HG03025 (cell line): ENCODE data around the gene SLC2A5.
"Not testable (repeated sequence)": the region's sequence is repeated elsewhere in the genome, so short reads cannot be mapped to it uniquely, and the experiment has no call there.

ENCODE experiments used
- ATAC-seq: cut with Tn5 transposase; IDR thresholded peaks from one replicate; pipeline ENCODE4 v1.9.1; 2021; ENCODE audit warnings: mild to moderate bottlenecking, moderate library complexity; ENCODE audit not compliant: unreplicated experiment, low FRiP score

Gene SLC2A5

GRCh38 chr1:9014475-9015375, 54.7 kb downstream of the SLC2A5 start:
- no peak for ATAC-seq

GRCh38 chr1:9013819-9014218, 55.6 kb downstream of the SLC2A5 start:
- no peak for ATAC-seq

- no peak for ATAC-seq
Observed at GRCh38 chr1:9010781-9011323, 58.6 kb downstream of the SLC2A5 start.

DNA sequence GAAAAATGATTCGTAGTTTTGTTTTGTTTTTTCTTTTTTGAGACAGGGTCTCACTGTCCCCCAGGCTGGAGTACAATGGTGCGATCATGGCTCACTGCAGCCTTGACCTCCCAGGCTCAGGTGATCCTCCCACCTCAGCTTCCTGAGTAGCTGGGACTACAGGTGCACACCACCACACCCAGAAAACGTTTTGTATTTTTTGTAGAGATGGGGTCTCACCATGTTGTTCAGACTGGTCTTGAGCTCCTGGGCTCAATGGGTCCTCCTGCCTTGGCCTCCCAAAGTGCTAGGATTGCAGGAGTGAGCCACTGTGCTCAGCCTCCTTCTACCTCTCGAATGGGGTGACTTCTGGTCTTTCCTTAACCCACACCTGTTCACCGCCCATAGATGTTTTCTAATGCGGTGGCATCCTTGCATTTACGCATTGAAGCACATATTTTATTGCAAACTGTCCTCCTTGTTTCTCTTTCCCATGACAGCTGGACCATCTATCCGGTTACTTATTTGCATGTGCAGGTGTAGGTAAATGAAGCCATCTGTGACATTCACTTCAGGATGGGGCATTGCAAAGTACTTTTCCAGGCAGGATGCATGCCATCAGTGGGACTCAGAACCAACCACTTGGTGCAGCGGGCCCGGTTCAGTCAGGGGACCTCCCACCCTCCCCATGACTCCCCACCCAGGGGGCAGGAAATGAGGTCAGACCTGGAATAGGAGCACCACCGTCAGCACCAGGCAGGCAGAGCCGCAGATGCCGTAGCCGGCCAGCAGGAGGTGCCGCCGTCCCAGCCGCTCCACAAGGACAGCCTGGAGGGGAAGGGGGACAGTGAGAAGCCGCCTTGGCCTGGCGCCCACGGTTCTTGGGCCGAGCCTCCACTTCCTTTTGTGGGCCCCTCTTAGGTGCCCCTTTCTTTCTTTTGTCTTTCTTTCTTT, 59.7 kb downstream of the SLC2A5 start:
- ATAC-seq: no peak

- ATAC-seq: no peak
Observed at GRCh38 chr1:9008236-9008635, 61.2 kb downstream of the SLC2A5 start.

- ATAC-seq: no peak
Observed at GRCh38 chr1:9006956-9007615, 62.3 kb downstream of the SLC2A5 start.

DNA sequence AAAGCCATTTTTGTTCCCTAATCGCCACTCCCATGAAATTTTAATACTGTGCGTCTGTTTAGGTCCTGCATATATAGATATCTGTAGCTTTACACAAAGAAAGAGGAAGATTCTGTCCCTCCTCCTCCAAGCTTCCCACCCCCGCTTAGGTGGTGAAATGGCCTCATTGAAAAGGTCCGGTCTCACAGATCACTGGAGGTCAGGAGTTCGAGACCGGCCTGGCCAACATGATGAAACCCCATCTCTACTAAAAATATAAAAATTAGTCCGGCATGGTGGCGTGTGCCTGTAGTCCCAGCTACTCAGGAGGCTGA, 64.1 kb downstream of the SLC2A5 start:
- no peak for ATAC-seq

DNA sequence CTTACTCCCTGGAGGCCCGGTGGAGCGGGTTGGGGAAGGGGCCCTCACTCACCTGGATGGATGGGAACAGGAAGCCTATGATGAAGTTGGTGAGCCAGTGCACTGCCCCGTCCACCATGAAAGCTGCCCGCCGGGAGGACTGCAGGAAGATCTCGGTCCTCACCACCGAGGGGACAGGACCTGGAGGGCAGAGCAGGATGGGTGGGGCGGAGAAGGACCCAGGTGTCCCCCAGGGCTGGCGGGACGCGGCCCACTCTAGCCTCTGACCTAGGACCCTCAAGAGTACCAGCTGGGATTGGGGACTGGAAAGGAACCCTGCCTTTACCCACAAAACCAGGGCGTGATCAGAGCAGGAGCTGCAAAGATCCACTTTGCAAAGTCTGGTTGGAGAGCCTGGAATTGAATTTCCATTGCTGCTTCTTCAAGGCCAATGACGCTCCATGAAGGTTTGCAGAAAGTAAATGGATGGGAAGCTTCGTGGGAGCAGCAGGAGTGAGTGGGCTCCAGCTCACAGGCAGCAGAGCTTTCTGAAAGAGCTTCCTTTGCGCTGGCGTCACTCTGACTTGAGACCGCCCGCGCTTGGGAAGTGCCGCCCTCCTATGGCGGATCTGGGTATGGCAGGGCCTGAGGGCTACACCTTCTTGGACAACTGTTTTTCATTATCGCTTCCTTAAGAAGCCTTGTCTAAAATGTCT, 64.6 kb downstream of the SLC2A5 start:
- no peak for ATAC-seq

- no peak for ATAC-seq
Observed at GRCh38 chr1:9004031-9004699, 65.3 kb downstream of the SLC2A5 start.

DNA sequence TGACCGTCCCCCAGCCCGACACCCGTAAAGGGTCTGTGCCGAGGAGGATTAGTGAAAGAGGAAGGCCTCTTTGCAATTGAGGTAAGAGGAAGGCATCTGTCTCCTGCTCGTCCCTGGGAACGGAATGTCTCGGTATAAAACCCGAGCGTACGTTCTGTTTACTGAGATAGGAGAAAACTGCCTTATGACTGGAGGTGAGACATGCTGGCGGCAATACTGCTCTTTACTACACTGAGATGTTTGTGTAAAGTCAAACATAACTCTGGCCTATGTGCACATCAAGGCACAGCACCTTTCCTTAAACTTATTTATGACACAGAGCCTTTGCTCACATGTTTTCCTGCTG, 67.2 kb downstream of the SLC2A5 start:
- not testable (repeated sequence) for ATAC-seq

- ATAC-seq: not testable (repeated sequence)
Observed at GRCh38 chr1:9001534-9002214, 67.8 kb downstream of the SLC2A5 start.

GRCh38 chr1:8993962-8994675, 75.3 kb downstream of the SLC2A5 start:
- ATAC-seq: not testable (repeated sequence)

GRCh38 chr1:8992936-8993687, 76.3 kb downstream of the SLC2A5 start:
- ATAC-seq: no peak

DNA sequence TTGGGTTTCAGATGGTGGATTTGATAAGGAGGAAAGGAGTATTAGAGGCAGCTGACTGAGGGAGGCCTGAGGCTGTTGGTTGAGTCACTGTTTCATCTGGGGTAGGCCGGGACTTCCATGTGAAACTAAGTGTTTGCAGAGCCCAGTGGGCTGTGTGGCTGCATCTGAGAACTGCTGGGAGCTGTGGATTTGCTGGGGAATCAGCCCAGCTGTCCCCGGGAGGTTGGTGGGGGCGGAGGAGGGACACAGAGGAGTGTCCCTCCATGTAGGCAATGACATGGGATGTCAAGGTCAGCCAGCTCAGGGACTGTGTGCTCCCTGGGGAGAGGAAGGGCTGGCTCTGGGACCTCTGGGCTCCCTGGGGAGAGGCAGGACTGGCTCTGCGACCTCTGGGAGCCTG, 79.6 kb downstream of the SLC2A5 start:
- no peak for ATAC-seq

- ATAC-seq: no peak
Observed at GRCh38 chr1:8989061-8989460, 80.4 kb downstream of the SLC2A5 start.

- ATAC-seq: no peak
Observed at GRCh38 chr1:8988618-8988967, 80.8 kb downstream of the SLC2A5 start.

- no peak for ATAC-seq
Observed at GRCh38 chr1:8987881-8988617, 81.4 kb downstream of the SLC2A5 start.
